Astrocyte (in vitro differentiated cells and primary cell): ENCODE measurements around the gene THAP11. TPM values are rescaled to one million over a fixed set of nuclear protein-coding genes. Genes with fewer than 3 reads are reported as not detected.

Source experiments
- DNase-seq: peaks from one replicate; pipeline ENCODE4 v3.0.0-alpha.2; 2010; ENCODE audit warnings: low read depth
- FAIRE-seq: peaks from 2 replicates; lab custom pipeline; 2011; peaks lifted over from hg19 to GRCh38; lab: Jason Lieb, UNC
- H2AFZ ChIP-seq: 2 replicates; pipeline ENCODE4 v1.6.0; 2012; ENCODE audit warnings: low read depth, low read length, inconsistent platforms
- H3K27ac ChIP-seq: 2 replicates; pipeline ENCODE4 v1.5.1; 2011; ENCODE audit warnings: low read depth, low read length, inconsistent platforms
- H3K27me3 ChIP-seq: 2 replicates; pipeline ENCODE4 v1.6.0; 2011; ENCODE audit warnings: low read length, inconsistent platforms; ENCODE audit not compliant: insufficient read depth
- H3K36me3 ChIP-seq: 2 replicates; pipeline ENCODE4 v1.5.1; 2011; ENCODE audit warnings: low read length, inconsistent platforms; ENCODE audit not compliant: insufficient read depth
- H3K4me1 ChIP-seq: 2 replicates; pipeline ENCODE4 v1.5.1; 2011; ENCODE audit warnings: low read length, inconsistent platforms; ENCODE audit not compliant: insufficient read depth
- H3K4me2 ChIP-seq: 2 replicates; pipeline ENCODE4 v1.6.0; 2012; ENCODE audit warnings: low read length, inconsistent platforms
- H3K4me3 ChIP-seq: 2 replicates; pipeline ENCODE4 v1.5.1; 2011; ENCODE audit warnings: low read depth, mild to moderate bottlenecking, low read length, inconsistent platforms; ENCODE audit not compliant: insufficient read depth
- H3K79me2 ChIP-seq: 2 replicates; pipeline ENCODE4 v1.6.0; 2012; ENCODE audit warnings: mild to moderate bottlenecking, low read length, inconsistent platforms; ENCODE audit not compliant: insufficient read depth
- H3K9ac ChIP-seq: 2 replicates; pipeline ENCODE4 v1.6.0; 2012; ENCODE audit warnings: mild to moderate bottlenecking, low read length, inconsistent platforms
- H3K9me3 ChIP-seq: 2 replicates; pipeline ENCODE4 v1.5.1; 2012; ENCODE audit warnings: low read depth, mild to moderate bottlenecking, low read length, inconsistent platforms; ENCODE audit not compliant: insufficient read depth
- H4K20me1 ChIP-seq: 2 replicates; pipeline ENCODE4 v1.6.0; 2012; ENCODE audit warnings: low read length, inconsistent platforms; ENCODE audit not compliant: insufficient read depth
- H3K27ac Mint-ChIP-seq: one replicate; pipeline ENCODE4 v1.8.0; 2021; ENCODE audit warnings: mild to moderate bottlenecking, mixed read lengths; ENCODE audit not compliant: unreplicated experiment
- H3K27me3 Mint-ChIP-seq: one replicate; pipeline ENCODE4 v1.8.0; 2021; ENCODE audit warnings: low read depth, mixed read lengths; ENCODE audit not compliant: unreplicated experiment
- H3K36me3 Mint-ChIP-seq: one replicate; pipeline ENCODE4 v1.8.0; 2021; ENCODE audit warnings: low read depth, mixed read lengths; ENCODE audit not compliant: unreplicated experiment
- H3K4me1 Mint-ChIP-seq: one replicate; pipeline ENCODE4 v1.8.0; 2021; ENCODE audit warnings: low read depth, mixed read lengths; ENCODE audit not compliant: unreplicated experiment
- H3K4me3 Mint-ChIP-seq: one replicate; pipeline ENCODE4 v1.8.0; 2021; ENCODE audit warnings: mild to moderate bottlenecking, moderate library complexity, mixed read lengths; ENCODE audit not compliant: unreplicated experiment
- H3K9me3 Mint-ChIP-seq: one replicate; pipeline ENCODE4 v1.8.0; 2021; ENCODE audit warnings: mild to moderate bottlenecking, mixed read lengths; ENCODE audit not compliant: unreplicated experiment
- EZH2 ChIP-seq: IDR thresholded peaks from 2 replicates; pipeline ENCODE4 v1.6.1; 2012; ENCODE audit warnings: mild to moderate bottlenecking, low read length, inconsistent platforms; ENCODE audit not compliant: insufficient read depth
- total RNA-seq: library from RNA; stranded (reverse); gene quantifications from 2 replicates; pipeline ENCODE4 v1.2.1, GENCODE V29; 2021
- TF ChIP-seq, protein P1 (sequence below): IDR thresholded peaks from 2 replicates; pipeline ENCODE4 v1.5.1; 2011; ENCODE audit warnings: low read depth, mild to moderate bottlenecking, inconsistent platforms, low read length, moderate library complexity; ENCODE audit not compliant: insufficient read depth

The THAP11 gene
- total RNA-seq, 1 donor from 2014 or later, result 16.5 TPM

DNA sequence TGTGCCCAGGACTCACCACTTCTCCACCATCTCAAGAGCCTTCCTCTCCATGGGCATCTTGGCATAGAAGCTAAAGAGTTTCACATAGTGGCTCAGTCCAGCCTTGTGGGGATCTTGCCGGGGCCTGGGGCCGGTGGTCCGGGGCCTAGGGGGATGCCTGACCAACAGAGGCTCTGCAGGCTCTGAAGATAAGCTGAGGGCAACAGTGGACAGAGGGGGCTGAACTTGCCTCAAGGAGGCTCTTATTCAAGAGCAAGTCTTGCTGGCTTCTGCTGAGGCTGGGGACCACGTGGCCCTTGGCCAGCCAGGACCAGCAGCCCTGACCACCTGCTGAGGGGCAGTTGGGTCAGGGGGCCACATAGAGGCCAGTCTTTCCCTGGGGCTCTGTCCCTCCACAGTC is 13.5 kb upstream of the THAP11 start:
- H3K9ac ChIP-seq, result no peak overlapping the region
- Mint-ChIP-seq H3K27ac (peak overlapping the region; percentile 12), H3K27me3 (no peaks in the 10 kb centered on the region), H3K4me1 (peaks cover 4% of the 10 kb centered on the region), H3K9me3 (peaks cover 2% of the 10 kb centered on the region), H3K36me3 (peaks cover 23% of the 10 kb centered on the region), H3K4me3 (no peak overlapping the region)
- peaks cover 12% of the 10 kb centered on the region for H4K20me1 ChIP-seq
- H3K4me1 ChIP-seq, result peaks cover 9% of the 10 kb centered on the region
- TF ChIP-seq, protein P1, sequence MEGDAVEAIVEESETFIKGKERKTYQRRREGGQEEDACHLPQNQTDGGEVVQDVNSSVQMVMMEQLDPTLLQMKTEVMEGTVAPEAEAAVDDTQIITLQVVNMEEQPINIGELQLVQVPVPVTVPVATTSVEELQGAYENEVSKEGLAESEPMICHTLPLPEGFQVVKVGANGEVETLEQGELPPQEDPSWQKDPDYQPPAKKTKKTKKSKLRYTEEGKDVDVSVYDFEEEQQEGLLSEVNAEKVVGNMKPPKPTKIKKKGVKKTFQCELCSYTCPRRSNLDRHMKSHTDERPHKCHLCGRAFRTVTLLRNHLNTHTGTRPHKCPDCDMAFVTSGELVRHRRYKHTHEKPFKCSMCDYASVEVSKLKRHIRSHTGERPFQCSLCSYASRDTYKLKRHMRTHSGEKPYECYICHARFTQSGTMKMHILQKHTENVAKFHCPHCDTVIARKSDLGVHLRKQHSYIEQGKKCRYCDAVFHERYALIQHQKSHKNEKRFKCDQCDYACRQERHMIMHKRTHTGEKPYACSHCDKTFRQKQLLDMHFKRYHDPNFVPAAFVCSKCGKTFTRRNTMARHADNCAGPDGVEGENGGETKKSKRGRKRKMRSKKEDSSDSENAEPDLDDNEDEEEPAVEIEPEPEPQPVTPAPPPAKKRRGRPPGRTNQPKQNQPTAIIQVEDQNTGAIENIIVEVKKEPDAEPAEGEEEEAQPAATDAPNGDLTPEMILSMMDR, result no peak
- TF ChIP-seq EZH2, result no peak
- no peaks in the 10 kb centered on the region for H3K27me3 ChIP-seq
- H3K4me2 ChIP-seq, result no peak overlapping the region
- no peak overlapping the region for H3K27ac ChIP-seq
- no peak for DNase-seq
- H3K9me3 ChIP-seq, result no peaks in the 10 kb centered on the region
- H2AFZ ChIP-seq, result no peak overlapping the region
- no peak for FAIRE-seq
- H3K4me3 ChIP-seq, result no peak overlapping the region
- H3K36me3 ChIP-seq, result peaks cover 21% of the 10 kb centered on the region
- peaks cover 20% of the 10 kb centered on the region for H3K79me2 ChIP-seq

DNA sequence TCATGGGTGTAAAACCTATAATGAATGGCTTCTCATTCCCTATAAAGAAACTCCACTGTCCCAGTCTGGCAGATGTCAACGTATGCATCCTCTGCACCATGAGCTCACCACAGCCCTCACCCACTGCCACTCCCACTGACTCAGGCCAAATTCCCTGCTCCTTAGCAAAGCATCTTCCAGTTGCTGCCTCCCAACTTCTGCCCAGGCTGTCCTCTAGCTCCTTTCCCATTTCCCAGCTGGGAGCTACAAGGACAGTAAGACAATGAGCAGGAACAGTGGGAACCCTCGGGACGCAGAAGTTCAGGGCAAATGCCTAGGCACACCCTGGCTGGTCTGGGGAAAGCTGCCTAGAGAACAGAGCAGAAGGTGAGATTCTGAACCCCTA is 9.1 kb upstream of the THAP11 start:
- no peaks in the 10 kb centered on the region for H3K27me3 Mint-ChIP-seq
- H3K27ac Mint-ChIP-seq, result peak overlapping the region; percentile 79
- Histone ChIP-seq H3K27me3 (no peaks in the 10 kb centered on the region), H4K20me1 (peaks cover 7% of the 10 kb centered on the region), H2AFZ (peak overlapping the region; percentile 77), H3K9ac (peak overlapping the region; percentile 95), H3K27ac (peak overlapping the region; percentile 87), H3K79me2 (peaks cover 24% of the 10 kb centered on the region), H3K9me3 (no peaks in the 10 kb centered on the region), H3K4me1 (peaks cover 9% of the 10 kb centered on the region), H3K4me3 (peak overlapping the region; percentile 81), H3K4me2 (peak overlapping the region; percentile 97), H3K36me3 (peaks cover 18% of the 10 kb centered on the region)
- peaks cover 4% of the 10 kb centered on the region for H3K4me1 Mint-ChIP-seq
- DNase-seq (peak; percentile 69), FAIRE-seq (no peak)
- TF ChIP-seq, protein P1, result no peak
- no peak for TF ChIP-seq EZH2
- H3K4me3 Mint-ChIP-seq, result peak overlapping the region; percentile 88
- peaks cover 15% of the 10 kb centered on the region for H3K36me3 Mint-ChIP-seq
- no peaks in the 10 kb centered on the region for H3K9me3 Mint-ChIP-seq

DNA sequence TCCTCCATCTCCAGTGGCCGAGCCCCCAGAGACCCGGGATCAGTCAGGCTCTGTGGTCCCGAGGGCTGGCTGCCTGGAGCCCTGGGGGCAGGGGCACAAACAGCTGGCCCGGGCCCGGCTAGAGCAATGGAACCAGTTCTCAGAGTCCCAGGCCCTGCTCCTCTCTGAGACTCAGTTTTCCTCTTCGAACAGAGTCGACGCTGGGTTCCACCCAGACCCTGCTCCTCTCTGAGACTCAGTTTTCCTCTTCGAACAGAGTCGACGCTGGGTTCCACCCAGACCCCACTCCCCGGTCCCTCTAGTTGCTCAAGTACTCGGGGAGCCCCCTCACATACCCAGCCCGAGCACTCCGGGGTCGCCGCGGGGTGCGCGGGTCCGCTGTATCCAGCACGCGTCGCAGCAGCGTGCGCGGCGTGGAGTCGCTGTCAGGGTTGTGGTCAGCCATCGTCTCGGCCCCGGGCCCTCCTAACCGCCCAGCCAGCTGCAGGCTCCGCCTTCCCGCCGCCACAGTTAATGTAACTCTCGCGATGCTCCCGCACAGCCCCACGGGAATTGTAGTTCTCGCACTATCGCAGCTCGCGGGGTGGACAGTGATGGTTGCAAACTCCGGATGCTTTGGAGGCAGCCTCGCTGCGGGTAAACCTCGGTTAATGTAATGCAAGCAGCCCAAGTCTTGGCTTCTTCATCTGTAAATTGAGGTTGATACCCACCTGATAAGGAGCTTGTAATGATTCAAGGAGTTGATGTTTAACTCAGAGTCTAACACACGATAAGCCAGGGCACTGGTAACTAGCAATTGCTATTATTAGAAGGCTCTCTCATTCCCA is 8.5 kb upstream of the THAP11 start:
- H3K9ac ChIP-seq, result peak overlapping the region; percentile 95
- Mint-ChIP-seq H3K27ac (no peak overlapping the region), H3K9me3 (no peaks in the 10 kb centered on the region), H3K36me3 (peaks cover 15% of the 10 kb centered on the region), H3K4me1 (peaks cover 4% of the 10 kb centered on the region), H3K27me3 (no peaks in the 10 kb centered on the region), H3K4me3 (peak overlapping the region; percentile 88)
- H2AFZ ChIP-seq, result peak overlapping the region; percentile 77
- H3K27ac ChIP-seq, result peak overlapping the region; percentile 87
- H3K36me3 ChIP-seq, result peaks cover 16% of the 10 kb centered on the region
- peak; percentile 61 for DNase-seq
- peaks cover 24% of the 10 kb centered on the region for H3K79me2 ChIP-seq
- H3K27me3 ChIP-seq, result no peaks in the 10 kb centered on the region
- H3K9me3 ChIP-seq, result no peaks in the 10 kb centered on the region
- peaks cover 7% of the 10 kb centered on the region for H4K20me1 ChIP-seq
- peaks cover 9% of the 10 kb centered on the region for H3K4me1 ChIP-seq
- no peak for FAIRE-seq
- peak overlapping the region; percentile 81 for H3K4me3 ChIP-seq
- no peak for TF ChIP-seq EZH2
- TF ChIP-seq, protein P1, result no peak
- peak overlapping the region; percentile 97 for H3K4me2 ChIP-seq
